Ishikawa (cell line): ENCODE measurements around the gene SYNPO2L.

ENCODE experiments used
- EGR1 ChIP-seq: IDR thresholded peaks from 2 replicates; pipeline ENCODE4 v1.6.1; 2012
- NFIC ChIP-seq: IDR thresholded peaks from 2 replicates; pipeline ENCODE4 v1.6.1; 2012
- RAD21 ChIP-seq: IDR thresholded peaks from 2 replicates; pipeline ENCODE4 v1.6.1; 2012; ENCODE audit warnings: low read depth
- REST ChIP-seq: IDR thresholded peaks from 2 replicates; pipeline ENCODE4 v1.6.1; 2012; ENCODE audit warnings: low read depth, mild to moderate bottlenecking

DNA sequence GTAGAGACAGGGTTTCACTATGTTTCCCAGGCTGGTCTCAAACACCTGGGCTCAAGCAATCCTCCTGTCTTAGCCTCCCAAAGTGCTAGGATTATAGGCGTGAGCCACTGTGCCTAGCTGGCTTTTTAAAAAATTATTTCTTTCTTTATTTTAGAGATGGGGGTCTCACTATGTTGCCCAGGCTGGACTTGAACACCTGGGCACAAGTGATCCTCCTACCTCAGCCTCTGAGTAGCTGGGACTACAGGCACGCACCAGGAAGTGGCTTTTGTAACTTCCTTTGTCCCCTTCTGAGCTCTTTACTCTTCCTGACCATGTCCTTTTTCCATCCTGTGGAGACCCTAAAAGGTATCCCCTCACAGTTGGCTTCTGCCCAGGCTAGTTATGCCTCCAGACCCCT, 12.5 kb downstream of the SYNPO2L start:
- TF ChIP-seq NFIC, result no peak
- no peak for TF ChIP-seq RAD21
- no peak for TF ChIP-seq REST
- TF ChIP-seq EGR1, result no peak
